ENCODE measurements around the gene FBXO45.

The FBXO45 gene

DNA sequence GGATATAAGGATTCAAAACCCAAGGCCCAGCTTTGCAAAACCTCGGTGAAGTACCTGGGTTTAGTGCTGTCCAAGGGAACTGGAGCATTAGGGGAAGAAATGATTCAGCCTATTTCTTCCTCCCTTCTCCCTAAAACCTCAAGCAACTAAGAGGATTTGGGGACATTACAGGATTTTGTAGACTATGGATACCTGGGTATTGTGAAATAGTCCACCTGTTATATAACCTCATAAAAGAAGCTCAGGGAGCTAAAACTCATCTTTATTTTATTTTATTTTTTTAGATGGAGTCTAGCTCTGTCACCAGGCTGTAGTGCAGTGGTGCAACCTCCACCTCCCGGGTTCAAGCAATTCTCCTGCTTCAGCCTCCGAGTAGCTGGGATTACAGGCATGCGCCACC is 44.6 kb upstream of the FBXO45 start:
- no peak overlapping the region for H3K27ac ChIP-seq (ENCODE audit: low read length)
- no peaks in the 10 kb centered on the region for H3K36me3 ChIP-seq (ENCODE audit: insufficient read depth, low read length)
- no peaks in the 10 kb centered on the region for H3K27me3 ChIP-seq (ENCODE audit: insufficient read depth, low read length, poor library complexity)
- no peak overlapping the region for H2AFZ ChIP-seq (ENCODE audit: low read depth, low read length)
- ATAC-seq (ENCODE audit: insufficient read depth, low read depth) (no peak), DNase-seq (no peak)
- H3K9ac ChIP-seq (ENCODE audit: low read depth, low read length), result no peak overlapping the region
- H3K4me1 ChIP-seq (ENCODE audit: insufficient read depth, low read length), result peaks cover under 1% of the 10 kb centered on the region; the same call in 1 of the 2 replicates
- no peaks in the 10 kb centered on the region for H4K20me1 ChIP-seq (ENCODE audit: insufficient read depth, low read length)
- TF ChIP-seq EZH2 (IDR thresholded peaks at IDR 0.05; ENCODE audit: borderline replicate concordance, low read depth, low read length, severe bottlenecking), result no peak
- TF ChIP-seq, protein P1, sequence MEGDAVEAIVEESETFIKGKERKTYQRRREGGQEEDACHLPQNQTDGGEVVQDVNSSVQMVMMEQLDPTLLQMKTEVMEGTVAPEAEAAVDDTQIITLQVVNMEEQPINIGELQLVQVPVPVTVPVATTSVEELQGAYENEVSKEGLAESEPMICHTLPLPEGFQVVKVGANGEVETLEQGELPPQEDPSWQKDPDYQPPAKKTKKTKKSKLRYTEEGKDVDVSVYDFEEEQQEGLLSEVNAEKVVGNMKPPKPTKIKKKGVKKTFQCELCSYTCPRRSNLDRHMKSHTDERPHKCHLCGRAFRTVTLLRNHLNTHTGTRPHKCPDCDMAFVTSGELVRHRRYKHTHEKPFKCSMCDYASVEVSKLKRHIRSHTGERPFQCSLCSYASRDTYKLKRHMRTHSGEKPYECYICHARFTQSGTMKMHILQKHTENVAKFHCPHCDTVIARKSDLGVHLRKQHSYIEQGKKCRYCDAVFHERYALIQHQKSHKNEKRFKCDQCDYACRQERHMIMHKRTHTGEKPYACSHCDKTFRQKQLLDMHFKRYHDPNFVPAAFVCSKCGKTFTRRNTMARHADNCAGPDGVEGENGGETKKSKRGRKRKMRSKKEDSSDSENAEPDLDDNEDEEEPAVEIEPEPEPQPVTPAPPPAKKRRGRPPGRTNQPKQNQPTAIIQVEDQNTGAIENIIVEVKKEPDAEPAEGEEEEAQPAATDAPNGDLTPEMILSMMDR (IDR thresholded peaks at IDR 0.05; ENCODE audit: borderline replicate concordance, extremely low read depth, low read length, poor library complexity, severe bottlenecking), result no peak
- no peak overlapping the region for H3K4me3 ChIP-seq (ENCODE audit: low read depth in 1 of 2, low read length in 2 of 2)
- peaks cover 27% of the 10 kb centered on the region for H3K9me3 ChIP-seq (ENCODE audit: insufficient read depth, low read length, severe bottlenecking)
- H3K4me2 ChIP-seq (ENCODE audit: insufficient read depth, low read length), result no peak overlapping the region
- H3K79me2 ChIP-seq (ENCODE audit: insufficient read depth, low read length), result no peaks in the 10 kb centered on the region

DNA sequence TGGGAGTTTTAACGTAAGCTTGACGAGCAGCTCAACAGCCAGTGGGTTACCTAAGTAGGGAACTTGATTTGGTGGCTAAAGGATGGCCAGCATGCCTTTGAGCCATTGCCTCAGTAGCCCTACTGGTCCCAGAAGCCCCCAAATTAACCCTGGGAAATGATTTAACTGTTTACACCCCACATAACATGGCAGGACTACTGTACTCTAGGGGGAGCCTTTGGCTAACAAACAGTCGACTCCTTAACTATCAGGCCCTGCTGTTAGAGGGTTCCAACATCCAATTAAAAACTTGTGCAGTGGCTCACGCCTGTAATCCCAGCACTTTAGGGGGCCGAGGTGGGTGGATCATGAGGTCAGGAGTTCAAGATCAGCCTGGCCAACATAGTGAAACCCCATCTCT is 43.9 kb upstream of the FBXO45 start:
- Histone ChIP-seq H3K27me3 (ENCODE audit: insufficient read depth, low read length, poor library complexity) (no peaks in the 10 kb centered on the region), H3K4me2 (ENCODE audit: insufficient read depth, low read length) (no peak overlapping the region), H3K27ac (ENCODE audit: low read length) (no peak overlapping the region), H3K9me3 (ENCODE audit: insufficient read depth, low read length, severe bottlenecking) (peaks cover 20% of the 10 kb centered on the region), H3K9ac (ENCODE audit: low read depth, low read length) (no peak overlapping the region), H3K36me3 (ENCODE audit: insufficient read depth, low read length) (no peaks in the 10 kb centered on the region), H3K4me3 (ENCODE audit: low read depth in 1 of 2, low read length in 2 of 2) (no peak overlapping the region), H2AFZ (ENCODE audit: low read depth, low read length) (no peak overlapping the region; the same call in 1 of the 2 replicates), H3K4me1 (ENCODE audit: insufficient read depth, low read length) (peaks cover 5% of the 10 kb centered on the region; the same call in 1 of the 2 replicates), H3K79me2 (ENCODE audit: insufficient read depth, low read length) (no peaks in the 10 kb centered on the region), H4K20me1 (ENCODE audit: insufficient read depth, low read length) (no peaks in the 10 kb centered on the region)
- TF ChIP-seq, protein P1 (IDR thresholded peaks at IDR 0.05; ENCODE audit: borderline replicate concordance, extremely low read depth, low read length, poor library complexity, severe bottlenecking), result peak; percentile 40
- TF ChIP-seq EZH2 (IDR thresholded peaks at IDR 0.05; ENCODE audit: borderline replicate concordance, low read depth, low read length, severe bottlenecking), result no peak
- DNase-seq (no peak), ATAC-seq (ENCODE audit: insufficient read depth, low read depth) (no peak)

- no peaks in the 10 kb centered on the region for H3K27me3 ChIP-seq (ENCODE audit: insufficient read depth, low read length, poor library complexity)
- H4K20me1 ChIP-seq (ENCODE audit: insufficient read depth, low read length), result no peaks in the 10 kb centered on the region
- H3K79me2 ChIP-seq (ENCODE audit: insufficient read depth, low read length), result no peaks in the 10 kb centered on the region
- H2AFZ ChIP-seq (ENCODE audit: low read depth, low read length), result no peak overlapping the region
- no peaks in the 10 kb centered on the region for H3K36me3 ChIP-seq (ENCODE audit: insufficient read depth, low read length)
- no peak for ATAC-seq (ENCODE audit: insufficient read depth, low read depth)
- no peak overlapping the region for H3K27ac ChIP-seq (ENCODE audit: low read length)
- H3K4me3 ChIP-seq (ENCODE audit: low read depth in 1 of 2, low read length in 2 of 2), result no peak overlapping the region
- peaks cover 5% of the 10 kb centered on the region; the same call in 1 of the 2 replicates for H3K4me1 ChIP-seq (ENCODE audit: insufficient read depth, low read length)
- H3K9me3 ChIP-seq (ENCODE audit: insufficient read depth, low read length, severe bottlenecking), result peaks cover 14% of the 10 kb centered on the region
- DNase-seq, result no peak
- H3K4me2 ChIP-seq (ENCODE audit: insufficient read depth, low read length), result no peak overlapping the region
- no peak overlapping the region for H3K9ac ChIP-seq (ENCODE audit: low read depth, low read length)
- no peak for TF ChIP-seq EZH2 (IDR thresholded peaks at IDR 0.05; ENCODE audit: borderline replicate concordance, low read depth, low read length, severe bottlenecking)
- TF ChIP-seq, protein P1 (IDR thresholded peaks at IDR 0.05; ENCODE audit: borderline replicate concordance, extremely low read depth, low read length, poor library complexity, severe bottlenecking), result no peak
Observed at GRCh38 chr3:196525141-196525540, 43.3 kb upstream of the FBXO45 start.
